ENCODE results near the gene SAFB.

Gene SAFB

GRCh38 chr19:5676772-5677105 lies 53.9 kb downstream of the SAFB start:
- H3K27me3 Mint-ChIP-seq (ENCODE audit: low read depth), result no peaks in the 10 kb centered on the region

GRCh38 chr19:5677136-5677535 lies 54.3 kb downstream of the SAFB start:
- H3K9me3 Mint-ChIP-seq, result no peaks in the 10 kb centered on the region
- H3K4me3 Mint-ChIP-seq, result peak overlapping the region in 2 of 3 experiments; percentile 47 to 56
- H3K4me1 Mint-ChIP-seq, result peaks cover 36% of the 10 kb centered on the region
- TF ChIP-seq CTCF (IDR thresholded peaks at IDR 0.05; ENCODE audit: unreplicated experiment in 3 of 3), result no peak
- H3K27ac Mint-ChIP-seq, result no peak overlapping the region
- H3K27me3 Mint-ChIP-seq (ENCODE audit: low read depth), result no peaks in the 10 kb centered on the region
- H3K36me3 Mint-ChIP-seq (ENCODE audit: low read depth), result peaks cover 16% of the 10 kb centered on the region

More at GRCh38 chr19:5676772-5677105, 53.9 kb downstream of the SAFB start:
- Mint-ChIP-seq H3K9me3 (no peaks in the 10 kb centered on the region), H3K27ac (peak overlapping the region; percentile 46 to 84 (median 84)), H3K36me3 (ENCODE audit: low read depth) (peaks cover 16% of the 10 kb centered on the region), H3K4me3 (peak overlapping the region in 1 of 3 experiments; percentile 47), H3K4me1 (peaks cover 34% of the 10 kb centered on the region)
- no peak for TF ChIP-seq CTCF (IDR thresholded peaks at IDR 0.05; ENCODE audit: unreplicated experiment in 3 of 3)

- peaks cover 36% of the 10 kb centered on the region for H3K4me1 Mint-ChIP-seq
- no peaks in the 10 kb centered on the region for H3K9me3 Mint-ChIP-seq
- H3K4me3 Mint-ChIP-seq, result peak overlapping the region in 2 of 3 experiments; percentile 47 to 56
- no peaks in the 10 kb centered on the region for H3K27me3 Mint-ChIP-seq (ENCODE audit: low read depth)
- H3K27ac Mint-ChIP-seq, result no peak overlapping the region
- H3K36me3 Mint-ChIP-seq (ENCODE audit: low read depth), result peaks cover 16% of the 10 kb centered on the region
- no peak for TF ChIP-seq CTCF (IDR thresholded peaks at IDR 0.05; ENCODE audit: unreplicated experiment in 3 of 3)
Observed at GRCh38 chr19:5677580-5677979, 54.7 kb downstream of the SAFB start.

GRCh38 chr19:5678071-5678718 lies 55.3 kb downstream of the SAFB start:
- no peaks in the 10 kb centered on the region for H3K9me3 Mint-ChIP-seq
- peaks cover 10% of the 10 kb centered on the region for H3K36me3 Mint-ChIP-seq (ENCODE audit: low read depth)
- H3K27me3 Mint-ChIP-seq (ENCODE audit: low read depth), result no peaks in the 10 kb centered on the region
- TF ChIP-seq CTCF (IDR thresholded peaks at IDR 0.05; ENCODE audit: unreplicated experiment in 3 of 3), result no peak
- peak overlapping the region in 2 of 3 experiments; percentile 20 to 47 for H3K4me3 Mint-ChIP-seq
- H3K4me1 Mint-ChIP-seq, result peaks cover 36% of the 10 kb centered on the region
- H3K27ac Mint-ChIP-seq, result no peak overlapping the region

- H3K27ac Mint-ChIP-seq, result peak overlapping the region; percentile 85 to 96 (median 92)
- H3K27me3 Mint-ChIP-seq (ENCODE audit: low read depth), result no peaks in the 10 kb centered on the region
- peaks cover 6% of the 10 kb centered on the region for H3K36me3 Mint-ChIP-seq (ENCODE audit: low read depth)
Observed at GRCh38 chr19:5679289-5680083, 56.6 kb downstream of the SAFB start.

More at GRCh38 chr19:5679289-5680083, 56.6 kb downstream of the SAFB start:
- H3K4me3 Mint-ChIP-seq, result peak overlapping the region; percentile 98 to 100 (median 99)
- no peaks in the 10 kb centered on the region for H3K9me3 Mint-ChIP-seq
- H3K4me1 Mint-ChIP-seq, result peaks cover 36% of the 10 kb centered on the region
- TF ChIP-seq CTCF (IDR thresholded peaks at IDR 0.05; ENCODE audit: unreplicated experiment in 3 of 3), result no peak

Data from nephron (organoid).